OCI-M1 (cell line): ENCODE data around the gene VAV3.

Experiments used
- DNase-seq: peaks from one replicate; lab custom pipeline; 2025; lab: John Stamatoyannopoulos, UW

Gene VAV3

DNA sequence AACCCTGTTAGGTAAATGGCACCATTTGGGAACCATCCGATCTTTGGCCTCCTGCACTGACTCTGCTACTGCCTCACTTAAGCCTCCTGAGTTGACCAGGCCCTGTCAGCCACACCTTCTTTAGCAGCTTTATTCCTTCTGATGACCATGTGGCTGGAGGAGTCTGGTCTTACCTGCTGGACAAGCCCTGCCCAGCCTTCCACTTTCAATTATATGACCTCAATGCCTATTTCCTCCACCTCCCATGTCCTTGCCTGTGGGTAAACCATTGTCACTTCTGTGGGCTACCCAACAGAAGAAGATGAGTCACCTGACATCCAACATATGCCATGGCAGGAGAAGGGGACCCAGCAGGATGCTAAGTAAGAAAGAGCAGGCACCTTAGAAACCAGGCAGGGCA lies 430.3 kb downstream of the VAV3 start:
- DNase-seq = no peak

DNA sequence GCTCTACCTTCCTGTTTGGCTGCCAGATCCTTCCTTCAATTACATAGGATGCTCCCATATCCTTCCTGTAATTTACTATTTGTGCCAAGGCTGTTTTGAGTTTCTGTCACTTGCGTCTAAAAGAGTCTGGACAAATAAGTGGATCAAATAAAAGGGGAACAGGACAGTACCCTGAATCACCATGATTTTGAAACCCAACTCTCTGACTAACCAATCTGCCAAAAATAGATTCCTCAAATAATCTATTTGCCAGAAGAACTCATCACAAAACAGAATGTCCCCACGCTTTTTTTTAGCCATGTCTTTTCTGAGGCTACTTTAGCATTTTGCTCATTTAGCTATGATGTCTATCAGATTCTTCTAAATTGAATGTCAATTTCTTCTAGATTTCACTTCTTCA lies 431.5 kb downstream of the VAV3 start:
- no peak for DNase-seq

- no peak for DNase-seq
These were observed 432.7 kb downstream of the VAV3 start for GRCh38 chr1:107532318-107532717.

GRCh38 chr1:107531065-107531908 lies 433.7 kb downstream of the VAV3 start:
- no peak for DNase-seq

DNA sequence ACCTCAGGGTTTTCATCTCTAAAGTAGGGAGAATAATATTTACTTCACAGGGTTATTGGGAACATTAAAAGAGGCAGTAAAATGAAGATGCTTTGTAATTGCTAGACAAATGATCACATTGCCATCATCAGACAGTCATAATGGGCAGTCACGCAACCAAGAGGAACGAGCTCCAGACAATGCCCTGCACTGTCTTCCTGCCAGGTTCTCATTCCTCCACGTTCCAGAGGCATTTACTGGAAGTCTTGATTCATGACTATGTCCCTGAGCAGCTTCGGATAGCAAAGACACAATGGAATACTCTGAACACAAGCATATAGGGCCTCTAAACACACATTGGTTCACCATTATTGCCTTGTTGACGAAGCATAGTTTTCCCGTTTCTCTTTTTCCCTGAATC lies 434.4 kb downstream of the VAV3 start:
- DNase-seq = no peak

DNA sequence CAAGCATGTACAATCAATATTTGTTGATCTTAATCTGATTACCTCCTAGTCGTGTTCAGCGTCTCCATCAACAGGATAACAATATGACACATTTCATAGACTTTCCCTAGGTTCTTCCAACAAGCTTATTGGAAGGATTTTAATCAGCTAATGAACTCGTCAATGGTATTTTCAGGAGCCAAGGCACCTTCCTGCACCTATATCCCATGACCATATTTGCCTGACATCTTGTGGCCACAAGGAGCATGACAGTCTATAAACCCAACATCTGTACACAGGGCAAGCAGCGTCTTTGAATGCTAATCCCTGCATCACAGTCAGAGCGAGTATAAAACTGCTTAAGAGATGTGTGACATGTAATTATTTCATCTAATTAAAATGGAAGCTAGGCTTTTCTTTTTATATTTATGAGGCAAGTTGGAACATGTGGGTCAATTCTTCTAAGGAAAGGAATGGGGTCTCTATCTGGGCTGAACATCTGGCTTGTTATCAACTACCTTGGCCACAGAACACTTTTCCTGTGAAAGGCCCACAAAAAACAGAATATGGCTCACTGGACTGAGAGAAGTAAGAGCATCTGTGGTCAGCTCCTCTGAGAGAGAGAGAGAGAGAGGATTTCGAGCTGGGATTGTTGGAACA lies 435.4 kb downstream of the VAV3 start:
- DNase-seq = peak; percentile 57

DNA sequence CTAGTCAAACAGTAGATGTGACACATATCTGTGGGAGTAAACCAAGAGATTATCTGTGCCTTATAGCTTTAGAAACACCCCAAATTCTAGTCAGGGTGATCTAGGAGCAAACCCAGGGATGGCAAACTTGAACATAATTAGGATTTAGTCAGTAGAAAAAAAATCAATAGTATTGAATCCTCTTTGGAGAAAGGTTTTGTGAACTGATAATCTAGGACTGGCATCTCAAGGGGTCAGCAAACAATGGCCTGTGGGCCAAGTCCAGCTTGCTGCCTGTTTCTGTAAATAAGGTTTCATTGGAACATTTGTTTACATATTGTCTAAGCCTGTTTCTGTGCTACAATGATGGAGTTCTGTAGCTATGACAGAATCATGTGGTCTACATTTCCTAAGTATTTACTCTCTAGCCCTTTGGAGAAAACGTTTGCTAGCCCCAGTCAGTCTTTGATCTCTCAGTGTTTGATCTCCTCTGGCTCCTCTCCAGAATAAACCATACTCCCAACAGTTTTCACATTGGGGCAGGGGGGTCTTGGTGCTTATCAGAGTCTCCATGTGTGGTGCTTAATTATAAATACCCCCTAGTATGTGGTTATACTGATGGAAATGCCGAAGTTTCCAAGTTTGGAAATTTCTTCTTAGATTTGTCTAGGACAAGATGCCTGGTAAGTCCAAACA lies 438.3 kb downstream of the VAV3 start:
- DNase-seq = no peak

DNA sequence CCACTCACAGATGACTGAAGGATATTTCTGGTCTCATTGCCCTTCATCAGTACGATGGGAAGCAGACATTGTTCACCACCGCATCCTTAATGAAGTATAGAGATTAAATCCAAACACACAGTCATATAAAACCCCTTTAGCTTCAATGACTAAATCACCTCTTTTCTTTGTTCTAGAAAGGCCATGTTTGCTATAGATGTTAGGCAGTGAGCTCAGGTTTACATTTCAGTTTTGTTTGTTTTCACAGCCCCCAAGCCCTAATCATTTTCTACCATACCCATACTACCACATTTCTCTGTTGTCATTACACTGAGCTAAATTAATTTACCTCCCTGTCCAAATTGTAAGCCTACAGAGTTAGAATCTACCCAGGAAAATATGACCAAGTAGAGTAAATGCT lies 439.0 kb downstream of the VAV3 start:
- DNase-seq = no peak

GRCh38 chr1:107525145-107525544 lies 439.8 kb downstream of the VAV3 start:
- no peak for DNase-seq

DNA sequence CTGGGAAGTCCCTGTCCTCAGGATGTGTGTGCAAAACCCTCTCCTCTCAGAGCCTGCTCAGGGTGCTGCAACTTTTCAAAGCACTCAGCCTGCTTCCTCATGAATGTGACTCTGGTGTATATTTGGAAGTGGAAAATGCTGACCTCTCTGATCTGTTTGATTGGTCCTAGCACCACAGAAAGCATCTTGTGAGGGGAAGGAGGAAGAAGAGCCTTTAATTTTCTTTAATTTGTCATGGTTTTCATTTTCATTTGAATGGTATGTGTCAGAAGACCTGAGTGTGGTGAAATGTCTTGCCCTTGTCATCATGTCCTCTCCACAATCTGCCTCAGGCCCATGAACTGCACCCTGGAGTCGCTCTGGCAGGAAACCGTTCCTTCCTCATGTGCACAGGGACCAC lies 440.7 kb downstream of the VAV3 start:
- no peak for DNase-seq

DNA sequence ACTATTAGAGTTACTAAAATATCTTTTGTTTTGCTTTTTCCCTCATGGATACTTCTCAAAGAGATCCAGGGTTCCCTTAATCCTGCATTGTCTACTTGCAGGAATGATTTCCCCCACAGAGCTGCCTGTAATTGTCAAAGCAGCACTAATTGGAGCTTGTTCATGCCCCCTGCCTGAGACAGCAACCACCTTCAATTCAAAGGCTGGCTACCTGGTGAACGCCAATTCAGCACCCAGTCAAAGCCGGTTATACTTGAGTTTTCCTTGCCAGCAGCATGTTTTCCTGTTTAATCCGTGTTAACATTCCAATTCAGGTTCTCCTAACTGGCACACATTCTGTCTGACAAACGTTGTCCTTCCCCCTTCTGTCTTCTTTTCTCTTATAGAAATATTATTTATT lies 441.2 kb downstream of the VAV3 start:
- DNase-seq = no peak

DNA sequence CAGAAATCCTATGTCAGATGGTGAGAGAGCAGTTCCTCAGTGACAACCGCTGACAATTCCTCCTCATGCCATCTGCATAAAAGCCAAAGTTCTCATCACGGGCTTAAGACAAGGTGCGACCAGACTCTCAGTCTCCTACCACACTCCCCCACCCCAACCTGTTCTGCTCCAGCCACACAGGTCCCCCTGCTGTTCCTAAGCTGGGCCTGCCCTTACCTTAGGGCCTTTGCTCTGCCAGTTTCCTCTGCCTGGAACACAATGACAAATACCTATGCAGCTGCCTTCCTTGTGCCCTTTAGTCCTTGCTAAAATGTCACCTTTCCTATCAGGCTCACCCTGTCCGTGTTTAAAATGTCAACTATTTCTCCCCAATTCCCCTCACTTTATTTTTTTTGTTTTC lies 441.9 kb downstream of the VAV3 start:
- DNase-seq = no peak
